ENCODE results near the gene SERINC2. TPM values are rescaled to one million over a fixed set of nuclear protein-coding genes. Genes with fewer than 3 reads are reported as not detected.
A peak's percentile ranks its signal among the peaks of the same experiment; 100 is the strongest.

SERINC2 gene
- total and polyA plus RNA-seq, 7 experiments from 2014 or later: 0.22 to 2.7 (median 0.34) TPM; not detected in 4

- Histone ChIP-seq H3K27me3 (ENCODE audit: control insufficient read depth in 2 of 2, insufficient read depth in 2 of 2, low read length in 2 of 2) (no peaks in the 10 kb centered on the region), H3K9me3 (ENCODE audit: control insufficient read depth in 2 of 3, low read length in 3 of 3) (no peaks in the 10 kb centered on the region), H3K4me1 (ENCODE audit: control insufficient read depth in 2 of 2, insufficient read depth in 2 of 2, low read length in 2 of 2) (no peaks in the 10 kb centered on the region), H3K4me3 (ENCODE audit: low read length) (no peak overlapping the region), H3K27ac (ENCODE audit: low read depth, low read length) (no peak overlapping the region), H3K36me3 (ENCODE audit: control insufficient read depth in 2 of 3, insufficient read depth in 3 of 3, low read length in 3 of 3) (peaks cover 0 to 7% (median 0%) of the 10 kb centered on the region in 3 experiments)
- intact Hi-C loops (cut with micrococcal nuclease): no loop called here
- Mint-ChIP-seq H3K27ac (no peak overlapping the region), H3K27me3 (peaks cover 0 to 18% (median 0%) of the 10 kb centered on the region in 5 donors), H3K9me3 (no peaks in the 10 kb centered on the region), H3K36me3 (peaks cover 0 to 10% (median 0%) of the 10 kb centered on the region in 5 donors), H3K4me3 (peak overlapping the region in 1 of 10 donors; percentile 58), H3K4me1 (peaks cover 0 to 23% (median 14%) of the 10 kb centered on the region in 7 donors)
- DNase-seq: no peak
- no peak for ATAC-seq
- CTCF ChIA-PET: interaction anchor here (0.5 to 0.6 kb wide), 2 partner anchors 12 to 349 kb away, joined by 4 to 5 read pairs; no protein-coding TSS in a partner anchor
- POLR2A ChIA-PET: no interaction called here
Measured at GRCh38 chr1:31371121-31371959, 41.7 kb upstream of the SERINC2 start.

- no peak overlapping the region for H3K4me3 ChIP-seq (ENCODE audit: low read length)
- CTCF ChIA-PET: interaction anchor here (0.5 kb wide), 1 partner anchor 11 kb away, joined by 5 read pairs; no protein-coding TSS in a partner anchor
- DNase-seq (no peak), ATAC-seq (no peak)
- POLR2A ChIA-PET: no interaction called here
- peaks cover 0 to 23% (median 16%) of the 10 kb centered on the region in 7 donors for H3K4me1 Mint-ChIP-seq
- H3K27ac ChIP-seq (ENCODE audit: low read depth, low read length): no peak overlapping the region
- H3K4me1 ChIP-seq (ENCODE audit: control insufficient read depth in 2 of 2, insufficient read depth in 2 of 2, low read length in 2 of 2): no peaks in the 10 kb centered on the region
- H3K9me3 Mint-ChIP-seq: no peaks in the 10 kb centered on the region
- H3K27ac Mint-ChIP-seq: peak overlapping the region in 3 of 9 donors; percentile 28 to 58 (median 41)
- intact Hi-C loops (cut with micrococcal nuclease): no loop called here
- no peaks in the 10 kb centered on the region for H3K36me3 ChIP-seq (ENCODE audit: control insufficient read depth in 2 of 3, insufficient read depth in 3 of 3, low read length in 3 of 3)
- H3K27me3 ChIP-seq (ENCODE audit: control insufficient read depth in 2 of 2, insufficient read depth in 2 of 2, low read length in 2 of 2): no peaks in the 10 kb centered on the region
- H3K4me3 Mint-ChIP-seq: peak overlapping the region in 4 of 10 donors; percentile 13 to 87 (median 42)
- peaks cover 0 to 18% (median 0%) of the 10 kb centered on the region in 5 donors for H3K27me3 Mint-ChIP-seq
- H3K9me3 ChIP-seq (ENCODE audit: control insufficient read depth in 2 of 3, low read length in 3 of 3): no peaks in the 10 kb centered on the region
- H3K36me3 Mint-ChIP-seq: peaks cover 0 to 5% (median 0%) of the 10 kb centered on the region in 5 donors
Measured at GRCh38 chr1:31372051-31372450, 41.0 kb upstream of the SERINC2 start.

- DNase-seq (no peak), ATAC-seq (no peak)
- Histone ChIP-seq H3K27ac (ENCODE audit: low read depth, low read length) (no peak overlapping the region), H3K27me3 (ENCODE audit: control insufficient read depth in 2 of 2, insufficient read depth in 2 of 2, low read length in 2 of 2) (no peaks in the 10 kb centered on the region), H3K36me3 (ENCODE audit: control insufficient read depth in 2 of 3, insufficient read depth in 3 of 3, low read length in 3 of 3) (no peaks in the 10 kb centered on the region), H3K4me1 (ENCODE audit: control insufficient read depth in 2 of 2, insufficient read depth in 2 of 2, low read length in 2 of 2) (no peaks in the 10 kb centered on the region), H3K4me3 (ENCODE audit: low read length) (no peak overlapping the region), H3K9me3 (ENCODE audit: control insufficient read depth in 2 of 3, low read length in 3 of 3) (no peaks in the 10 kb centered on the region)
- POLR2A ChIA-PET: no interaction called here
- Mint-ChIP-seq H3K4me1 (peaks cover 0 to 23% (median 16%) of the 10 kb centered on the region in 7 donors), H3K4me3 (peak overlapping the region in 6 of 10 donors; percentile 13 to 95 (median 80)), H3K9me3 (no peaks in the 10 kb centered on the region), H3K36me3 (no peaks in the 10 kb centered on the region), H3K27me3 (peaks cover 0 to 18% (median 0%) of the 10 kb centered on the region in 5 donors), H3K27ac (peak overlapping the region in 3 of 9 donors; percentile 28 to 58 (median 41))
- intact Hi-C loops (cut with micrococcal nuclease): no loop called here
- CTCF ChIA-PET: interaction anchor here (1.5 kb wide), 1 partner anchor 49 kb away, joined by 5 read pairs; no protein-coding TSS in a partner anchor
Measured at GRCh38 chr1:31372751-31373055, 40.3 kb upstream of the SERINC2 start.

- ATAC-seq: peak; percentile 58
- Histone ChIP-seq H3K27me3 (ENCODE audit: control insufficient read depth in 2 of 2, insufficient read depth in 2 of 2, low read length in 2 of 2) (no peaks in the 10 kb centered on the region), H3K36me3 (ENCODE audit: control insufficient read depth in 2 of 3, insufficient read depth in 3 of 3, low read length in 3 of 3) (no peaks in the 10 kb centered on the region), H3K27ac (ENCODE audit: low read depth, low read length) (no peak within 1 kb of the TSS), H3K9me3 (ENCODE audit: control insufficient read depth in 2 of 3, low read length in 3 of 3) (no peaks in the 10 kb centered on the region), H3K4me3 (ENCODE audit: low read length) (peak within 1 kb of the TSS; percentile 53), H3K4me1 (ENCODE audit: control insufficient read depth in 2 of 2, insufficient read depth in 2 of 2, low read length in 2 of 2) (no peaks in the 10 kb centered on the region)
- no peaks in the 10 kb centered on the region for H3K36me3 Mint-ChIP-seq
- peaks cover 0 to 18% (median 0%) of the 10 kb centered on the region in 5 donors for H3K27me3 Mint-ChIP-seq
- intact Hi-C loops (cut with micrococcal nuclease): no loop called here
- peak within 1 kb of the TSS in 6 of 9 donors; percentile 28 to 85 (median 50) for H3K27ac Mint-ChIP-seq
- peak within 1 kb of the TSS; percentile 74 to 95 (median 90) for H3K4me3 Mint-ChIP-seq
- DNase-seq: peak in 5 of 9 donors; percentile 7 to 17 (median 12)
- CTCF ChIA-PET: interaction anchor here (0.9 to 1.5 kb wide), 2 partner anchors 17 to 49 kb away, joined by 3 to 5 read pairs; no protein-coding TSS in a partner anchor
- no peaks in the 10 kb centered on the region for H3K9me3 Mint-ChIP-seq
- H3K4me1 Mint-ChIP-seq: peaks cover 0 to 20% (median 16%) of the 10 kb centered on the region in 7 donors
- POLR2A ChIA-PET: no interaction called here
Measured at GRCh38 chr1:31373056-31373896, 39.7 kb upstream of the SERINC2 start, which contains the start of gene FABP3. TSS of gene FABP3 (minus strand) at chr1:31373076. CDS start at chr1:31373014, 62 bp downstream.

- H3K27me3 Mint-ChIP-seq: peaks cover 0 to 18% (median 0%) of the 10 kb centered on the region in 5 donors
- H3K27ac Mint-ChIP-seq: peak overlapping the region in 2 of 9 donors; percentile 29 to 85
- ATAC-seq (peak; percentile 17), DNase-seq (peak in 3 of 9 donors; percentile 3 to 26 (median 10))
- Histone ChIP-seq H3K9me3 (ENCODE audit: control insufficient read depth in 2 of 3, low read length in 3 of 3) (no peaks in the 10 kb centered on the region), H3K4me3 (ENCODE audit: low read length) (no peak overlapping the region), H3K36me3 (ENCODE audit: control insufficient read depth in 2 of 3, insufficient read depth in 3 of 3, low read length in 3 of 3) (no peaks in the 10 kb centered on the region), H3K27me3 (ENCODE audit: control insufficient read depth in 2 of 2, insufficient read depth in 2 of 2, low read length in 2 of 2) (no peaks in the 10 kb centered on the region), H3K4me1 (ENCODE audit: control insufficient read depth in 2 of 2, insufficient read depth in 2 of 2, low read length in 2 of 2) (no peaks in the 10 kb centered on the region), H3K27ac (ENCODE audit: low read depth, low read length) (no peak overlapping the region)
- H3K9me3 Mint-ChIP-seq: peaks cover 0 to 2% (median 0%) of the 10 kb centered on the region in 11 donors
- H3K36me3 Mint-ChIP-seq: no peaks in the 10 kb centered on the region
- POLR2A ChIA-PET: no interaction called here
- H3K4me3 Mint-ChIP-seq: peak overlapping the region; percentile 74 to 95 (median 90)
- intact Hi-C loops (cut with micrococcal nuclease): no loop called here
- H3K4me1 Mint-ChIP-seq: peaks cover 0 to 17% (median 14%) of the 10 kb centered on the region in 7 donors
- CTCF ChIA-PET: interaction anchor here (0.6 to 1.5 kb wide), 3 partner anchors 16 to 48 kb away, joined by 3 to 5 read pairs (median 3); no protein-coding TSS in a partner anchor
Measured at GRCh38 chr1:31373897-31374486, 39.0 kb upstream of the SERINC2 start.

Measured in naive thymus-derived CD4-positive, alpha-beta T cell (primary cell).